Ramos (cell line): Measurements from ENCODE around the gene KLK12.

Experiments used
- in situ Hi-C: fragments of 300-500 bp; cut with MboI; formaldehyde crosslinking; loops from one replicate; pipeline ENCODE4 v1.14.3; 2022; ENCODE audit warnings: low sequenced_read_pairs; ENCODE audit not compliant: unreplicated experiment

KLK12 gene

DNA sequence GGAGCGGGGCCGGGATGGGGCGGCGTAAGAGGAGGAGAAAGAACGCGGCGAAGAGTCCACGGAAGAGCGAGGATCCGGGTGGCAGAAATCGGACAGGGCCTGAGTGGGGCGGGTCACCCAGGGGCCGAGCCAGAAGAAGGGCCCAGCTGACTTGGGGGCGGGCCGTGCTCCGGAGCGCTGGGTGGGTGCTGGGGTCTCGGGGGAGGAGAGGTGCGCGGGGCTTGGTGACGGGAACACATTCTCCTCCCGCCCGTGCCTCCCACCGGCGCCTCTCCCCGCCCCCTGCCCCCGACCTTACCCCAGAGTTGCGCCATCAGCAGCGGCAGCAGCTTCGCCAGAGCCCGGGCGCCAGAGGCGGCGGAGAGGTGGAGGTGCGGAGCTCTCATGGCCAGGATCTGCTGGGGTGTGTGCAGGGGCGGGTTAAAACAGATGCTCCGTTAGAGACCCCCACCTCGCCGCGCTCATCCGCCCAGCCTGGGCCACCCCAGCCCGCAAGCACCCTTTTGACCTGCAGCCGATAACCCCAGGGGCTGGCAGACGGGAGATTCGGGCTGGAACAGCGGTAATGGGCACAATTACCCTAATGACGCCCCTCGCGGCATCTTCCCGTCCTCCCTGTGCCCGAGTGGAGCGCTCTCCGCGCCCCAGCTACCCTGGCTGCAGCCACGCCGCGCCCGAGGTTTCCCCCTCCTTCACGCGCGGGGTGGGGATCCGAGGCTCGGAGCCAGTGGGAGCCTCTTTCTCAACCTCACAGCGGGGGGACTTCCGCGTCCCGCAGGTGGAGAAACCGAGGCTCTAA lies 15.9 kb downstream of the KLK12 start:
- in situ Hi-C loops, result no loop called here

DNA sequence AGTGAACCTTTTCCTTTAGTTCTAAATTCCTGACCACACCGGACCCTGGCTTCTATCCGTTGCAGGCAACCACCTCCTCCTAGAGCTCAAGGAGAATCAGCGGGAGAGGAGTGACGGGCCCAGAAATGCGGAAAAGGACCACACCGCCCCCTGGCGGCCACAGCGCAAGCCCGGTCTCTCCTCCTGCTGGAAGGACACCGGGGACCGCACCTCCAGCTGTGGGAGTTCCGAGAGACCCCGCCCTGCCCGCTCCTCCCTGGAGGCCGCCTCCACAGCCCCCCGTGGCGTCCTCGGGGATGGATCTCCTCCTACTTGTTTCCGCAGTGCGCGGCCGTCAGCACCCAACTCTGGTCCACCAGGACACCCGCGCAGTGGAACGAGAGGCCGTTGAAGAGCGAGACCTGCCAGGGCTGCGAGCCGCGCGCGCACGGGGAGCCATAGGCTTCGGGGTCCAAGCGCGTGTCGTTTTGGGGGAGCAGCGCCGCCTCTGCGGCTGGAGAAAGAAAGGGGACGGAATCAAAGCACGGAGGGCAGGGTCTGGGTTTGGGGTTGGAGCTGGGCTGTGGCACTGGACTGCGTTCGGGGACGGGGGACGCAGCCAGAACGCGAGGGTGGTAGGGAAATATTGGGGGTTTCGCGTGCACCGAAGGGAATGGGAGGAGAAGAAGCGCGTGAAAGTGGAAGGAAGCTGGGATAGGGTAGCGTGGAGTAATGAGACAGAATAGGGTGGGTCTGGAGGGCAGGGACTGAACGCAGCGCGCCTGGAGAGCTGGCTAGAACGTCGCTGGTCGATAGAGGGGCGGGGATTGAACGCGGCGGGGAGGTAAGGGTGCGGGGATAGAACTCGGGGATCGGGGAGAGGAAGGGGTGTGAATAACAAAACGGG lies 17.8 kb downstream of the KLK12 start:
- in situ Hi-C loops, result no loop called here

DNA sequence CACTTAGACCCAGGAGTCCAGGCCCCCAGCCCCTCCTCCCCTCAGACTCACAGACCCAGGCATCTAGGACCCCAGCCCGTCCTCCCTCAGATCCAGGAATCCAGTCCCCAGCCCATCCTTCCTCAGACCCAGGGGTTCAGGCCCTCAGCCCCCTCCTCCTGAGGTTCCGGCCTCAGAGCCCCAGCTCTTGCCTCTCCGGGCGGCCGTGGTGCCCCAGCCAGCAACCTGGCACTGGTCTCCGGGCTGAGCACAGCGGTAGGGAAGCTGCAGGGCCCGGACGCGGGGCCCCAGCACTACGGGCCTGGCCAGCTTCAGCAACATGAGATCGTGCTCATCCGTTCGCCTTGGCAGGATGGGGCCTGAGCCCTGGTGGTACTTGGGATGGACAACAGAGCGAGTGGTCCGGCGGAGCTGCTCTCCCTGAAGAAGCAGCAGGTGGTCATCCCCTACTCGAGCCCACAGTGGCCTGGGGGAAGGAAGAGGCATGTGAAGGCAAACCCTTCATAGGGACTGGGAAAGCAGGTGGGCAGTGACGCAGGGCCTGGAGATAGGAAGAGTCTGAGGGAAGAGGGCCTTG lies 19.0 kb downstream of the KLK12 start:
- in situ Hi-C loops, result no loop called here

DNA sequence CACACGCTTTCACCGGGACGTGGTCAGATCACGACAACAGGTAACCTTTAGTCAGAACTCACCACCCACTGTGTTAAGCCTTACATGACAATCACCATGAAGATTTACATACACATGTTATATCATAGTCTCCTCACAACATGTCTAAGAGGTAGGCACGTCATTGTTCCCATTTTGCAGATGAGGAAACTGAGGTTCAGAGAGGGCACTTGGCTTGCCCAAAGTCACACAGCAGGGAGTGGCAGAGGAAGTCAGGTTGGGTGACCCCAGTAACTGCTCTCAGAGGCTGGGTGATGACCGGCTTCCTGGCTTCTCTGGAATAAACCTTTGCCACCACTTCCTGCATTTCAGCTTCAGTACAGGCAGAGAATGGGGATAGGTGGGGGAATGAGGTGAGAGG lies 20.6 kb downstream of the KLK12 start:
- in situ Hi-C loops, result no loop called here

DNA sequence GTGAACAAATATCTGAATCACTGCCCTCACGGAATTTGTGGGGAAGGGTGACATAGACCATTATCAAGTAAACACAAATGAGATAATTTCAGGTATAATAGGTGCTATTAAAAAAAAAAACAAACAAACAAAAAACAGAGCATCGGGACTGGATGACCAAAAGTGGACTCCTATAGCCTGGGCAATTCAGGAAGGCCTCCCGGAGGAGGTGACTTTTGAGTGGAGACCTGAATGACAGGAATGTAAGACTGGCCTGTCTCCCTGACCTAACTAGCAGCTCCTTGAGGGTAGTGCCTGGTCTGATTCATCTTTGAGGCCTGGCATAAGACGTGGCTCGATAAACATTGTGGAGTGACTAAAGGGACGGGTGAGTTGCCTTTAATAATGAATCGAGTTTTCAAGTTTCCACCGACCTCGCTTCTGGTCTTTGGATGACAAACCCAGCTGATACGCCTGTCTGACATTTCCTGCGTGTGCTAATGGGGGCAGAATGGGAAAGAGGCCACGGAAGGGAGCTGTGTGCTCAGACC lies 22.1 kb downstream of the KLK12 start:
- in situ Hi-C loops, result no loop called here

DNA sequence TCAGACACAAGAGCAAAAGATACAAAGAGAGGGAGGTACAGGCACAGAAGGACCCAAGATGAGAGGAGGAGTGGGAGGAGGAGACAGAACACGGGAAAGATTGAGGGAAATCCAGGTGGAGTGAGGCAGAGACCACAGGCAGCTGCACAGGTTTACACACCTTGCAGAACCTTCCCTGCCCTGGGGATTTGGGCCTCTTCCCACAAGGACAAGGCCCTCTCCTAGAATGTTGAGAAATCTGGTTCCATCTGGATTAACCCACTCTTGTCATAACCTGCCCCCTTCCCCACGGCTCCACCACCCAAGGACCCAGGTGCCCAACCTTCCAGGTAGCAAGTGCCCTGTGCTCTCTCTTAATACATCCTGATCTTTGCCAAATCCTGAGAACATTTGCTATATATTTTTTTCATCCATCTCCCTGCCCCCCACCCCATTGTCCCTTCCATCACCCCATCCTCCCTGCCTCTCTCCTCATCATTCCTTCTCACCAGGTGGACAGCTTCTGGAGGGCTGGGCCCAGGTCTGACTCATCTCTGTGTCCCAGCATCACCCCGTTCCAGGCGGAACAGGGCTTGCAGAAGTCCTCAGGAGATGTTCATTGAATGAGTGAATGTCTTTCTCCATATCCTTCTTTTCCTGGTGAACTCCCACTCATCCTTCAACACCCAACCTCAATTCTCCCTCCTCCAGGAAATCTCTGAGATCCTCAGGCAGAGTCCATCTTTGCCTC lies 24.6 kb downstream of the KLK12 start:
- in situ Hi-C loops, result no loop called here

DNA sequence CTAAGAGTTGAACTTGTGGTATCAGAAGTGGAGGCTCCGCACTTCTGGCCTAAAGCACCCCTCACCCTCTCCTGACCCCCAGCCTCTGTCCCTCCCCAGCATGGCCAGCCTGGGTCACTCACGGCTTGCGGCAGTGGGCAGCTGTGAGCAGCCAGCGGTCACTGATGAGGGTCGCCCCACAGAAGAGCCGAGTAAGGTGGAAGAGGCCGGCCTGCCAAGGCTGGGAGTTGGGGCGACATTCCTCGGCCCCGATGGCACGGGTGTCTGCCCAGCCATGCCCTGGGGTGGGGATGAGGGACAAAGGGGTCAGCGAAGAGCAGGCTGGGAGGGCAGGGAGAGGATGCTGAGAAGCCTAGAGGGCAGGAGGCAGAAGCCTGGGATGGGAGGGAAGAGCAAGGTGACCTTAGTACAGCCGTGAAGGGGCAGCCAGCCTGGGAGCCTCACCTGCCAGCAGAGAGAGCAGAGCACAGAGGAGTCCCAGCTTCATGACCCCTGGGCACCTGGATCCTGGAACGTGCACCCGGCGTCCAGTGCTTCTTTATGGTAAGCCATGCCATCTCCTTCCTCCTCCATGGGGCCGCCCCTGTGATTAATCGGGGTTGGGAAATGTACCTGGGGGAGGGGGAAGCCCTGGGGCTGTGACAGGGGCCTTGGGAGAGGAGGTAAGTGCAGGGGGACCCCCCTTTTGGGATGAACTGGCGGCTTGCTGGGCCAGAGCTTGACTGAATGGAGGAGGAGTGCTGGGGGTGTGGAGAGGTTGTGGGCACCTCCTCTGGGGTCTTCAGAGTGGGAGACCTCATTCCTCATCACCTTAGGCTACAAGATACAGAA lies 25.5 kb downstream of the KLK12 start:
- in situ Hi-C loops, result no loop called here

DNA sequence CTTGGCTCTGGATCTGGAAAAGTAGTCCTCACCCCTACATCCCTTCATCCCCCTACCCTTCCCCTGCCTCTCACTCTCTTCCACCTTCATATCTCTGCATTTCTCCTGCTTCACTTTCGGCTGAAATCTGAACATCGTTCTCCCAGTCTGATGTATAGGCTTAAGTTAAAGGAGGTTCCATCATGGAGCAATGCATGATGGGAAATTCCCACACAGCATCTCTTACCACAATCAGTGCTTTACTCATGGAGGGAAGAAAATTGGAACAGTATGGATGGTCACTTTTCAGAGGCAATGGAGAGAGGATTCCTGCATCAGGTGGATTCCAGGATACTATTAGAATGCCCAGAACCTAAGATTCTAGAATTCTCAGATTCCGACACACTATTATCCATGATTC lies 27.3 kb downstream of the KLK12 start:
- in situ Hi-C loops, result no loop called here

DNA sequence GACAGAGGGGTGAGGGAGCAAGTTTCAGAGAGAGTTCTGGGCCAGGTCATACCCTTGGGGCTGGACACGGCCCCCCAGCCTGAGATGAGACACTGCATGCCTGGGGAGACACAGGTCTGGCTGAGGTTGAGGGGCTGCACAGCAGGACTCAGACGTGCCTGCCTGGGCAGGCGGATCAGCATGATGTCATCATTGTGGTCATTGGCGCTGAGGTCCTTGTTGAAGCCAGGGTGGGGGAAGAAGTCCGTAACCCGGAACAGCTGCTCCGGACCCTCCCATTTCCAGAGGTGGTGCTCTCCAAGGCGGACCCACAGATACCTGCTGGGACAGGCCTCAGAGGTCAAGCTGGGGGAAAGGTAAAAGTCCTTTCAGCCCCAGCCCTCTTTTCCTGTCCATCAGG lies 28.4 kb downstream of the KLK12 start:
- in situ Hi-C loops, result no loop called here

DNA sequence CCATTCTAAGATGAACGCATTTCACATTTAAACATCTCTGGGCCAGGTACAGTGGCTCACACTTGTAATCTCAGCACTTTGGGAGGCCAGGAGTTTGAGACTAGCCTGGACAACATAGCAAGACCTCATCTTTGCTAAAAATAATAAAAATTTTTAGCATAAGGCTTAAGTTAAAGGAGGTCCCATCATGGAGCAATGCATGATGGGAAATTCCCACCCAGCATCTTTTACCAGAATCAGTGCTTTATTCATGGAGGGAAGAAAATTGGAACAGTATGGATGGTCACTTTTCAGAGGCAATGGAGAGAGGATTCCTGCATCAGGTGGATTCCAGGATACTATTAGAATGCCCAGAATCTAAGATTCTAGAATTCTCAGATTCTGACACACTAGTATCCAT lies 29.6 kb downstream of the KLK12 start:
- in situ Hi-C loops, result no loop called here

DNA sequence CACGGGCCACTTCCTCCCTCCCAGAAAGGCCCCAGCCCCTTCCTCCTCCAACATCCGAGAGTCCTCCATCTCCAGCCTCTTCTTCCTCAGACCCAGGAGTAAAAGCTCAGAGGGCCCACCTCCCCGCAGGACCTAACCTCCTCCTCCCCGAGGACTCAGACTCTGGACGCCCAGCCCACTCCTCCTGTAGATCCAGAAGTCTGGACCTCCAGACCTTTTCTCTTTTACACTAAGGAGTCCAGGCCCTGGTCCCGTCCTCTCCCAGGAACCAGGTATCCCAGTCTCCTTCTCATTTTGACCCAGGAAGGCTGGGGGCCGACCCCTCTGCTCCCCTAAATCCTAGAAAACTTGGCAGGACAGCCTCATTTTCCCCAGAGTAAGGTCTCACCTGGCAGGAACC lies 31.5 kb downstream of the KLK12 start:
- in situ Hi-C loops, result no loop called here

DNA sequence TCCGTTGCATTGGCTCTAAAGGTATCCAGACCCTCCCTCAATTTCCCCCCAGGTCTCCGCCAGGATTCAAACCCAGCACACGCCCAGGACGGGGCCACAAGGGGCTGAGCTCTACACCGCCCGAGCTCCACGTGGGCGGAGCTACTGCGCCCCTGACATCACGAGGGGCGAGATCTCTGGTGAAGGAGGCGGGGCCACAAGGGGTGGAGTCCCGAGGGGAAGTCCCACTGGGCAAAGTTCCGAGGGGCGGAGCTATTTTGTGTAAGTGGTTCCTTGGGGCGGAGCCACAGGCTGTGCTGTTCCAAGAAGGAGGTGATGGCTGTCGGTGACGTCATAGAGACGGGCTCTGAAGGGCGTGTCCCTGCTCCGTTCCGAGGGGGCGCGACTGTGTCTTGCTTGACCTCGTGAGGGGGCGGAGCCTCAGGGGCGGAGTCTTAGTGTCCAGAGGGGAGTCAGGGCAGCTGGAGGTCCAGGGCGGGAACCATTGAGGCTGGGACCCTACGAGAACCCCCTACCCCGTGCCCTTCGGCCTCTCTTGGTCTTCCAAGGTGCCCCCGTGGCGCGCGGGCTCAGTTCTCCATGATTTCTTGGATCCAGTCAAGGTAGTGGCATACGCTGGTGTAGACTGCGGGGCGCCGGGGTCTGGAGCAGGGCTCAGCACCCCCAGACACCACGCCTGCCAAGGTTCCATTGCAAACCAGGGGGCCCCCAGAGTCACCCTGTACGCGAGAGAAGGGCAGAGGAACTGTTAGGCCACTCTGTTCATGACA lies 32.1 kb downstream of the KLK12 start:
- in situ Hi-C loops, result no loop called here

DNA sequence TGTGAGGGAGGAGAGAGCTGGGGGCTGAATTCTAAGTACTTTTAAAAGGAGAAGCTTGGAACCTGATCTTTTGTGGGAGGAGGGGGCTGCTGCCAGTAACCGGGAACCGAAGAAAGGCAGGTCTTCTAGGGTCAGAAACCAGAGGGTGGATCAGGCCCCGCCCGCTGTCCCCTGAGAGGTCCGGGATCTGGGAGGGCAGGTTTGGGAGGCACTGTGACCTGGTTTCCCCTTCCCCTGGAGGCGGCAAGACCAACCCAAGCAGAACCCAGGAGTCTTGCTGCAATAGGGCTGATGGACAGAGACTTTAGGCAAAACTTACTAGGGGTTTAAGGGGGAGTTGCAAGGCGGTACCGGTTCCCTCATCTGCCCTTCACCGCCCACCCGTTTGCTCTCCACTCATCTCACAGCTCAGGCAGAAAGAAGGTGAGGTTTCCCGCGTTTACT lies 32.7 kb downstream of the KLK12 start:
- in situ Hi-C loops, result no loop called here

DNA sequence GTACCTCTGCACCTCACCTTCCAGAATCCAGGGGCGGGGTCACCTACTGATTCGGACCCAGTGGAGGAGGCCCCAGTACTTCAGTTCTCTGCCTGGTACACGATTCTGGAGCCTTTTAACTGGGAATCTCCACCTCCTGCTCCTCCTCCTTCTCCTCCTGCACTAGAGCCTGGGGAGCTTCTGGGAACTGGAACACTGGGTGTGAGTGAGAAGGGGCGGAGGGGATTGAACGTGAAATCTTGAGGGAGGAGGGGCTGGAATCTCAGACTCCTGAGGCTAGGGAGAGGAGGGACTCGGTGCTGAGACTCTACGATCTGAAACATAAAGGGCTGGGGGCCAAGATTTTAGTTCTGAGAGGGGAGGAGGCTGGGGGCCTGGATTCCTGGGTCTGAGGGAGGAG lies 33.3 kb downstream of the KLK12 start, which contains the start of gene KLK8:
Gene KLK8 (minus strand): TSS at position 90 of the 400 bp plus-strand sequence. CDS start 437 bp downstream, outside the sequence.
- in situ Hi-C loops, result no loop called here

DNA sequence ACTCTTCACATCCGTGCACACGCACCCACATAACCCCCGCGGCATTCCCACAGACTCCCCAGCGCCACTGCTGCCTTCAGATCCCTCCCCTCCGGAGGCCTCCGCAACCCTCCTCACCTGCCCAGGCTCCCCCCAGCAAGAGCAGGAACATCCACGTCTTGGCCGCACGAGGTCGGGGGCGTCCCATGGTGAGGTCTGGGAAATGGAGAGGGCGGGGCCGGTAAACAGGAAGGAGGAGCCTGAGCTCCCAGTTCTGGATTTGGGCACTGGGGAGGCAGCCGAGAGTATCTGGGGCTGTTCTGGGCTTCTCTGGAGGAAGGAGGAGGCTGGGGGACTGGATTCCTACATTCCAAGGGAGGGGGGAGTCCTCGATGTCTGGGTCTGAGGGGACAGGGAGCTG lies 33.8 kb downstream of the KLK12 start:
- in situ Hi-C loops, result no loop called here

DNA sequence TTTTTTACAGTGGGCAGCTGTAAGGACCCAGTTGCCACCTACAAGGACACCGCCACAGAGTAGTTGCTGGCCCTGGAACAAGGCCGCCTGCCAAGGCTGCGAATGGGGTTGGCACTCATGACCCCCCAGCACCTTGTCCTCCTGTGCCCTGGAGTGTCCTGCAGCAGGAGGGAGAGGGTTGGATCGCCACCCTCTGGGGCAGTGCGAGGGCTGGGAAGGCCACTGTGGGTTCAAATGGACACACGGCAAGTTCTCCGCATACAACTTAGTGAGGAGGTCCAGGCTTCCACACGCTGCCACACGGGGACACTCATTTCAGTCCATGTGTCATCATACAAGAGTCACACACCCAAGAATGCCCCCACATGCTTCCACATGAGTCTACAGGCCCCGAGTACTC lies 34.4 kb downstream of the KLK12 start:
- in situ Hi-C loops, result no loop called here

DNA sequence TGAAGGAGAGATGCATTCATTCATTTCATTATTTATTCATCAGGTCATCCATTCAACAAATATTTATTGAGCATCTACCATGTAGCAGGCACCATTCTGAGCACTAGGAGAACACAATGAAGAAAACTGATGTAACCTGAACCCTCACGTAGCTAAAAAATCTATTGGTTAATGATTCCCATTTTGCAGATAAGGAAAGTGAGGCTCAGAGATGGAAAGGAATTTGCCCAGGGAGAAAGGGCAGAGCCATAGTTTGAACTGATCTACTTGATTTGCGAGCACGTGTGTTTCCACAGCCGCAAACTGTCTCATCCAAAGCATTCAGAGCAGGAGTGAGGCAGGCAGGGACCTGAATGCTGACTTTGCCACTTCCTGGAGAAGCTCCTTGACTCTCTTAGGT lies 36.1 kb downstream of the KLK12 start:
- in situ Hi-C loops, result no loop called here

DNA sequence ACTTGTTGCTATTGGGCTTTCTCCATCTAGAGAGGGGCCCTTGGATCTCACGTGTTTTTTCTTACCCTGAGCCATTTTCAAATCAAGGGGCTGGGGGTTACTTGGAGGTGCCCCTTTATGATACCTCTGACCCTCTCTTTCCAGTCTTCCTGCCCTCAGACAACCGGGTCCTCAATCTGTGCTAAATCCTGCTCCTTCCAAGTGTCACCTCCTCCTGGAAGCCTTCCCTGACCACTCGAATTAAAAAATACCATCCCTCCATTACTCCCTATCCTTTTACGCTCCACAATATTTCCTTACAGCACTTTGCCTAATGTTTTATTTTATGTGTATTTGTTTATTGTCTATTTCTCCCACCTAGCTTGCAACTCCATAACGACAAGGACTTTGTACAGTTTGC lies 36.7 kb downstream of the KLK12 start:
- in situ Hi-C loops, result no loop called here

DNA sequence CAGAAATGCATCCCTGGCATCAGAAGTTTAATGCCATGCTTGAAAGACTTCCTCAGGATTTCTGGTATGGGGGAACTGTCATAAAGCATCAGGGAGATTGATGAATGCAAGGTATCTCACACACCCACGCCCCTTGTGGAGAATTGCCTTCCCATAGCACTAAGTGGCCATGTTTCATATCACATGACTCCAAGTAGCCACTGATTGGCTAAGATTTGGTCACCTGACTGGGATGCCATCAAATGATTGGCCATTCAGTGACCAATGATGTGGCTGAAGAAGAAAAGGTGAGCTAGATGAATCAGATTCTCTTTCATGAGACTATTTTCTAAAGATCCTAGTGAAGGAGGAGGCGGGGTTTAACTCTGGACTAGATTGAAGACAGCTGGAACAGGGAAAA lies 40.7 kb downstream of the KLK12 start:
- in situ Hi-C loops, result no loop called here
